ENCODE measurements around the gene CTDP1.
"Not testable (repeated sequence)": the region's sequence is repeated elsewhere in the genome, so short reads cannot be mapped to it uniquely, and the experiment has no call there.

CTDP1 gene

GRCh38 chr18:79724299-79725080 lies 44.9 kb downstream of the CTDP1 start:
- no peak for DNase-seq (ENCODE audit: low read depth in 2 of 2)

DNA sequence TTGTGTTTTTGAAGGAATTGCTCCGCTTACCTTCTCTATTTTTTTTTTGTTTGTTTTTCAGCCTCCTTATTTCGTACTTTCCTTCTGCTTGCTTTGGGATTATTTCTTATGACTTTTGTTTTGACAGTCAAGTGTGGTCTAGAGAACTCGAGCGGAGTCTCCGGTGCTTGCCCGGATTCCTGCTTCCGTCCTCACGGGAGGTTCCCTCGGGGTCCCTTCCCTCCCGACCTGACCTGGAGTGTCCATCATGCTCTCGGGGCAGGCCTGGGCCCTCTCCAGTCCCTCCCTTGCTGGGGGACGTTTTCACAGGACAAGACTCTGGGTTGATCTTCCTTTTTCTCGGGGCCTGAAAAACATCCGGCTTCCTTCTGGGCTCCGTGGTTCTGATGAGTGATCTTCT lies 45.9 kb downstream of the CTDP1 start:
- no peak for DNase-seq (ENCODE audit: low read depth in 2 of 2)

DNA sequence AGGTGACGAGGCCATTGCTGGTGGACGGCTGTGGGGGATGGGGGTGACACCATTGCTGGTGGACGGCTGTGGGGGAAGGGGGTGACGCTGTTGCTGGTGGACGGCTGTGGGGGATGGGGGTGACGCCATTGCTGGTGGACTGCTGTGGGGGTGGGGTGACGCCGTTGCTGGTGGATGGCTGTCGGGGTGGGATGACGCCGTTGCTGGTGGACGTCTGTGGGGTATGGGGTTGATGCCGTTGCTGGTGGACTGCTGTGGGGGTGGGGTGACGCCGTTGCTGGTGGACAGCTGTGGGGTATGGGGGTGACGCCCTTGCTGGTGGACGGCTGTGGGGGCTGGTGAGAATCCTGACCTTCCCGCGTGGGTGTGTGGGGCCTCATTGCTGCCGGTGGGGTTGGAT lies 47.1 kb downstream of the CTDP1 start:
- no peak for DNase-seq (ENCODE audit: low read depth in 2 of 2)

- DNase-seq (ENCODE audit: low read depth in 2 of 2), result no peak
Observed at GRCh38 chr18:79727211-79727610, 47.6 kb downstream of the CTDP1 start.

- no peak for DNase-seq (ENCODE audit: low read depth in 2 of 2)
Observed at GRCh38 chr18:79728931-79729586, 49.5 kb downstream of the CTDP1 start.

- DNase-seq (ENCODE audit: low read depth in 2 of 2), result no peak
Observed at GRCh38 chr18:79729611-79730010, 50.0 kb downstream of the CTDP1 start.

- no peak for DNase-seq (ENCODE audit: low read depth in 2 of 2)
Observed at GRCh38 chr18:79730804-79731203, 51.2 kb downstream of the CTDP1 start.

DNA sequence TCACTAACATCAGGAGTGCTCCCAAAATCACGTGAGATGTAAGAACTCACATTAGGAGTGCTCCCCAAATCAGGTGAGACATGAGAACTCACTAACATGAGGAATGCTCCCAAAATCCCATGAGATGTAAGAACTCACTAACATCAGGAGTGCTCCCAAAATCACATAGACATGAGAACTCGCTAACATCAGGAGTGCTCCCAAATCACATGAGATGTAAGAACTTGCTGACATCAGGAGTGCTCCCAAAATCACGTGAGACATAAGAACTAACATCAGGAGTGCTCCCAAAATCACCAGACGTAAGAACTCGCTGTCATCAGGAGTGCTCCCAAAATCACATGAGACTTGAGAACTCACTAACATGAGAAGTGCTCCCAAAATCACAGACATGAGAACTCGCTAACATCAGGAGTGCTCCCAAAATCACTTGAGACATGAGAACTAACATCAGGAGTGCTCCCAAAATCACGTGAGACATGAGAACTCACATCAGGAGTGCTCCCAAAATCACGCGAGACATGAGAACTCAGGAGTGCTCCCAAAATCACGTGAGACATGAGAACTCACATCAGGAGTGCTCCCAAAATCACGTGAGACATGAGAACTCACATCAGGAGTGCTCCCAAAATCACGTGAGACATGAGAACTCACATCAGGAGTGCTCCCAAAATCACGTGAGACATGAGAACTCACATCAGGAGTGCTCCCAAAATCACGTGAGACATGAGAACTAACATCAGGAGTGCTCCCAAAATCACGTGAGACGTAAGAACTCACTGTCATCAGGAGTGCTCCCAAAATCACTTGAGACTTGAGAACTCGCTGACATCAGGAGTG lies 52.5 kb downstream of the CTDP1 start:
- DNase-seq (ENCODE audit: low read depth in 2 of 2), result not testable (repeated sequence)

- DNase-seq (ENCODE audit: low read depth in 2 of 2), result no peak
Observed at GRCh38 chr18:79732721-79733025, 53.1 kb downstream of the CTDP1 start.

- no peak for DNase-seq (ENCODE audit: low read depth in 2 of 2)
Observed at GRCh38 chr18:79733135-79733701, 53.6 kb downstream of the CTDP1 start.

GRCh38 chr18:79733986-79734770 lies 54.6 kb downstream of the CTDP1 start:
- DNase-seq (ENCODE audit: low read depth in 2 of 2), result no peak

- no peak for DNase-seq (ENCODE audit: low read depth in 2 of 2)
Observed at GRCh38 chr18:79735071-79735980, 55.7 kb downstream of the CTDP1 start.

DNA sequence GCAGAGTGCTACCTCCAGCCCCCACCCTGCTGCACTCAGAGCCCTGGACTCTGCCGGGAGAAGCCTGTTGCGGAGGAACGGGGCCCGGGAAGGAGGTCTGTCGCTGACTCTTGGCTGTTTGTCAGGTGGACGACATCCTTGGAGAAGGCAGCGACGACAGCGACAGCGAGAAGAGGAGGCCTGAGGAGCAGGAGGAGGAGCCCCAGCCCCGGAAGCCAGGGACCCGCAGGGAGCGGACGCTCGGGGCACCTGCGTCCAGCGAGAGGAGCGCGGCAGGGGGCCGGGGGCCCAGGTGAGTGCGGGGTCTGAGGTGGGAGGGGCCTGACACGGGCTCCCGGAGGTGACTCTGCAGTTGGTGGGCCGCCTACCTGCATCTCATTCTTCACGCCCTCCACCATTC lies 56.6 kb downstream of the CTDP1 start:
- no peak for DNase-seq (ENCODE audit: low read depth in 2 of 2)

GRCh38 chr18:79736846-79737245 lies 57.2 kb downstream of the CTDP1 start:
- DNase-seq (ENCODE audit: low read depth in 2 of 2), result no peak

- DNase-seq (ENCODE audit: low read depth in 2 of 2), result no peak
Observed at GRCh38 chr18:79737426-79737825, 57.8 kb downstream of the CTDP1 start.

DNA sequence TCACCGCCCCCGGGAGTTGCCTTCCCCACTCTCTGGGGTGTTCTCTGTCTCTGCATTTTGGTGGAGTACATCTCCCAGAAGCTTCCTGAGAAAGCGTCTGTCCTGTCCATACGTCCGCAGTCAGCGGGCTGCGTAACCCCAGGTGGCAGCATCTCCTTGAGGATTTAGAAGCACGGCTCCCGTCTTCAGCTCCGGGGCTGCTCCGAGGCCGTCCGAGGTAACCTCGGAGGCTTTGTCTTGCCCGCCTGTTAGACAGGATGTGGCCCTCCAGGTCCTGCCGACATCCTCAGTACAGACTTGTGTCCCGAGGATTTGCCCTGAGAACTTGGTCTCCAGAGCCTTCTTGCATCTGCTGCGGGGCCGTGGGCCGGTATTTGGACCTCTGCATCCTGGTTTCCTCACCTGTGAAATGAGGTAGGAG lies 58.4 kb downstream of the CTDP1 start:
- DNase-seq (ENCODE audit: low read depth in 2 of 2), result no peak

DNA sequence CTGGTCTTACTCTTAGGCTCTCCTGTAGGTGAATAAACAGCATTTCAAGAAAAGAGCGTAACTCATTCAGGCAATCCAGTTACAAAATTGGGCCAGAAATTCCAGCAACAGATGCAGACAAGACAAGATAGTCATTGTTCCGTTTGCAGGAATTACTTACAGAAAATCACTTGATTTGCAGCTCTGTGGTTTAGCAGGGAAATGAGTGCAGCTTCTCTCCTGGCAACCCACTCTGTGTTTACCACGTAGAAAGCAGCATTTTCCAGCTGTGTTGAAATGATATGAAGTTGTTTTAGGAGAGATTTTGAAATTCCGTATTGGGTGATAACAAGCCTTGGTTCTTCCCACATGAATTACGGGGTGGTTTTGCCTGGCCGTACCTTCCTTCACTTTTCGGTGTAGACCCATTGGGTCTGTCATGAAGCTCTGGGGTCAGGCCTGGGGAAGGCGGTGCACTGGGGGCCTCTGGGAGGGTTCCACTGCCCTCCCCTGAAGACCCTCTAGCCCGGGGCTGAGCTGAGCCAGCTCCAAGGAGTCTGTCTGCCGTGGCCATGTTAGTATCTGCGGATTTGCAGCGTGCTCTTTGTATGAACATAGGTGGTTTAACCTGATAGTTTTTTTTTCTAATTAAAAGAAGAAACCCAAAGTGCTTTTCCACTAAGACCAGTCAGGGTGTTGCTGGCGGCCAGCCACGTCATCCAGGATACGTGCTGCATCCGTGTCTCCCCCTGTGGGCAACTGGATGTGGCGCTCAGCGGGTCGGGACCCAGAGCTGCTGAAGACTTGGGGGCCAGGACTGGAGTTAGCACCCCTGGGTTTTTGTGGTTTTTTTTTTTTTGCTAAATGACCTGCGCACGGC lies 59.2 kb downstream of the CTDP1 start:
- DNase-seq (ENCODE audit: low read depth in 2 of 2), result no peak

DNA sequence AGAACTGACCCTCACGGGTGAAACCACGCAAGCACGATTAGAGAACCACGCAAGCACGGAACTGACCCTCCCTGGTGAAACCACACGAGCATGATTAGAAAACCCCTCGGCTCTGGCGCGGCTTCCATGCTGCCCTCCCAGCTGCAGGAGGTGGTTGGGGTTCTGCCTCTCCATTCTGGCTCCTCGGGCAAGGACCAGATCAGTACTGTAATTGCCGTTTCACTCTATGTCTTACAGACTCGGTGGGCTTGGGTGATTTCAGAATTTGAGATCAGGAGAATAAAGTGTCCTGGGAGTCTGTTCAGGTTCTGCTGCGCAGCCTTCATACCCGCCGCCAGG lies 59.8 kb downstream of the CTDP1 start:
- DNase-seq (ENCODE audit: low read depth in 2 of 2), result no peak

- not testable (repeated sequence) for DNase-seq (ENCODE audit: low read depth in 2 of 2)
Observed at GRCh38 chr18:79740047-79740446, 60.4 kb downstream of the CTDP1 start.
